ENCODE results near the gene WWOX. TPM values are rescaled to one million over a fixed set of nuclear protein-coding genes. Genes with fewer than 3 reads are reported as not detected.
"Not testable (repeated sequence)": the region's sequence is repeated elsewhere in the genome, so short reads cannot be mapped to it uniquely, and the experiment has no call there.

Gene WWOX
- total and polyA plus RNA-seq, 2 of the 13 experiments (the other 11 are each of a cell fraction or from before 2014, with no cell fraction given) = 9.1 to 37.4 TPM

DNA sequence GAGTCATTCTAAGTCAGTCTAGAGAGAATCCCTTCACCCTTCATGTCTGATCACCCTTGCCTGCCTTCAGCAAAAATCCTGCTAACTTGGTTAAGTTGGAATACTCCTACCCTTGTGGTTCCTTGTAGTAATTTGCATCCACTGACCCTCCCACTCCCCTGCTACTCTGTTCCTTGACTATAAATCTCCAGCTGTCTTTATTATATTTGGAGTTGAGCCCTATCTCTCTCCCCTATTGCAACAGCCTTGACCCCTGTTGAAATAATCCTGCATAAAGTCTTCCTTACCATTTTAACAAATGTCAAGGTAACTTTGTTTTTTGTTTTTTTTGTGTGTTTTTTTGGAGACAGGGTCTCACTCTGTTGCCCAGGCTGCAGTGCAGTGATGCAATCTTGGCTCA lies 590.1 kb downstream of the WWOX start:
- no peaks in the 10 kb centered on the region for H3K36me3 ChIP-seq (replicated peaks in 1 of 2; ENCODE audit: control insufficient read depth in 1 of 2, insufficient read depth in 2 of 2, low read length in 2 of 2)
- POLR2A ChIA-PET = no interaction called here
- no peaks in the 10 kb centered on the region for H3K79me2 ChIP-seq (ENCODE audit: insufficient read depth, low read length)
- TF ChIP-seq ZNF121 (CRISPR knock-in tag; IDR thresholded peaks at IDR 0.05) (peak; percentile 68), XBP1 (CRISPR knock-in tag; IDR thresholded peaks at IDR 0.05) (no peak)
- H3K4me3 ChIP-seq (replicated peaks in 1 of 3; ENCODE audit: insufficient read depth in 1 of 3, low read depth in 2 of 3, low read length in 3 of 3) = no peak overlapping the region
- no peak for ATAC-seq
- intact Hi-C loops (cut with micrococcal nuclease; ENCODE audit: unreplicated experiment) (no loop called here), in situ Hi-C loops (cut with HindIII; ENCODE audit: extremely low pct_ligation_motif_present, low pct_unique_long_range_greater_than_20kb) (no loop called here)
- FAIRE-seq = no peak
- no peak for DNase-seq (ENCODE audit: low spot score)
- no peak overlapping the region for H3K9ac ChIP-seq (ENCODE audit: insufficient read depth, low read depth, low read length)
- CTCF ChIA-PET (ENCODE audit: low intra/inter-chr PET ratio, low total read pairs) = no interaction called here
- BruUV-seq (replicated peaks) = no TSS peak
- H3K27me3 ChIP-seq (ENCODE audit: control insufficient read depth in 1 of 2, insufficient read depth in 2 of 2, low read length in 2 of 2) = no peaks in the 10 kb centered on the region
- H3K9me3 ChIP-seq (ENCODE audit: low read length) = no peaks in the 10 kb centered on the region
- peaks cover 11% of the 10 kb centered on the region for H3K4me1 ChIP-seq (ENCODE audit: insufficient read depth, low read length)
- H3K27ac ChIP-seq (ENCODE audit: extremely low read length, insufficient read depth, low read length) = no peak overlapping the region
- H2AFZ ChIP-seq (ENCODE audit: low read length) = no peak overlapping the region
- H3K4me2 ChIP-seq (ENCODE audit: low read depth, low read length) = no peak overlapping the region
- no peaks in the 10 kb centered on the region for H4K20me1 ChIP-seq (ENCODE audit: insufficient read depth, low read length)

DNA sequence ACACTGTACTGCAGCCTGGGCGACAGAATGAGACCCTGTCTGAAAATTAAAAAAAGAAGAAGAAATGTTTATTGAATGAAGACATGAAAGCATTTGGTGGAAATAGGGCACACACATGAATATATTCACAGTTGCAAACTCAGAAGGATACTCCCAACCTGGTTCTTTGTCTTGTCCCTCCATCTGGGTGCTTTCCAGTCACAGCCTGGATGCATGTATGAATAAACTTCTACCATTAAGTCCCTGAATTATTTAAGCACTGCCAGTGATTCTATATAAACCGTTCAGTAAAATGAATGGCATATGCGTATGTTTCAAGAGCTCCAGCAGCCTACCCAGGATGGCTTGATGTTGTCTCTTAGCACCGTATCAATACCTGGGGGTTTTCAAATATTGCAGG lies 591.1 kb downstream of the WWOX start:
- H2AFZ ChIP-seq (ENCODE audit: low read length) = no peak overlapping the region
- H3K36me3 ChIP-seq (replicated peaks in 1 of 2; ENCODE audit: control insufficient read depth in 1 of 2, insufficient read depth in 2 of 2, low read length in 2 of 2) = no peaks in the 10 kb centered on the region
- no peak for TF ChIP-seq ZSCAN25 (CRISPR knock-in tag; IDR thresholded peaks at IDR 0.05)
- TF ChIP-seq ZNF746 (CRISPR knock-in tag; IDR thresholded peaks at IDR 0.05) = no peak
- no peak for TF ChIP-seq DNMT3B (CRISPR knock-in tag; conservative IDR thresholded peaks at IDR 0.05)
- TF ChIP-seq KAT8 (CRISPR knock-in tag; IDR thresholded peaks at IDR 0.05) = no peak
- TF ChIP-seq PRMT3 (CRISPR knock-in tag; IDR thresholded peaks at IDR 0.05; ENCODE audit: borderline replicate concordance, low read depth) = no peak
- TF ChIP-seq FOSL1 (CRISPR knock-in tag; IDR thresholded peaks at IDR 0.05; ENCODE audit: borderline replicate concordance) = no peak
- no peak for TF ChIP-seq PATZ1 (CRISPR knock-in tag; IDR thresholded peaks at IDR 0.05)
- TF ChIP-seq LCORL (IDR thresholded peaks at IDR 0.05) = no peak
- TF ChIP-seq LCORL (CRISPR knock-in tag; IDR thresholded peaks at IDR 0.05) = no peak
- TF ChIP-seq, protein P1, sequence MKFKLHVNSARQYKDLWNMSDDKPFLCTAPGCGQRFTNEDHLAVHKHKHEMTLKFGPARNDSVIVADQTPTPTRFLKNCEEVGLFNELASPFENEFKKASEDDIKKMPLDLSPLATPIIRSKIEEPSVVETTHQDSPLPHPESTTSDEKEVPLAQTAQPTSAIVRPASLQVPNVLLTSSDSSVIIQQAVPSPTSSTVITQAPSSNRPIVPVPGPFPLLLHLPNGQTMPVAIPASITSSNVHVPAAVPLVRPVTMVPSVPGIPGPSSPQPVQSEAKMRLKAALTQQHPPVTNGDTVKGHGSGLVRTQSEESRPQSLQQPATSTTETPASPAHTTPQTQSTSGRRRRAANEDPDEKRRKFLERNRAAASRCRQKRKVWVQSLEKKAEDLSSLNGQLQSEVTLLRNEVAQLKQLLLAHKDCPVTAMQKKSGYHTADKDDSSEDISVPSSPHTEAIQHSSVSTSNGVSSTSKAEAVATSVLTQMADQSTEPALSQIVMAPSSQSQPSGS (CRISPR knock-in tag; IDR thresholded peaks at IDR 0.05) = no peak
- H3K27ac ChIP-seq (ENCODE audit: extremely low read length, insufficient read depth, low read length) = no peak overlapping the region
- no peaks in the 10 kb centered on the region for H3K9me3 ChIP-seq (ENCODE audit: low read length)
- H4K20me1 ChIP-seq (ENCODE audit: insufficient read depth, low read length) = no peaks in the 10 kb centered on the region
- H3K4me1 ChIP-seq (ENCODE audit: insufficient read depth, low read length) = peaks cover 10% of the 10 kb centered on the region
- ChIA-PET CTCF (ENCODE audit: low intra/inter-chr PET ratio, low total read pairs) (no interaction called here), POLR2A (no interaction called here)
- in situ Hi-C loops (cut with HindIII; ENCODE audit: extremely low pct_ligation_motif_present, low pct_unique_long_range_greater_than_20kb) (no loop called here), intact Hi-C loops (cut with micrococcal nuclease; ENCODE audit: unreplicated experiment) (no loop called here)
- H3K4me3 ChIP-seq (replicated peaks in 1 of 3; ENCODE audit: insufficient read depth in 1 of 3, low read depth in 2 of 3, low read length in 3 of 3) = no peak overlapping the region
- H3K9ac ChIP-seq (ENCODE audit: insufficient read depth, low read depth, low read length) = no peak overlapping the region
- H3K79me2 ChIP-seq (ENCODE audit: insufficient read depth, low read length) = no peaks in the 10 kb centered on the region
- no peaks in the 10 kb centered on the region for H3K27me3 ChIP-seq (ENCODE audit: control insufficient read depth in 1 of 2, insufficient read depth in 2 of 2, low read length in 2 of 2)
- BruUV-seq (replicated peaks) = no TSS peak
- 77% methylated on average over 4 of the region's 4 CpGs for WGBS (ENCODE audit: low lambda C conversion rate)
- FAIRE-seq (no peak), DNase-seq (ENCODE audit: low spot score) (no peak), ATAC-seq (no peak)
- H3K4me2 ChIP-seq (ENCODE audit: low read depth, low read length) = no peak overlapping the region

- WGBS (ENCODE audit: low lambda C conversion rate) = 89% methylated on average over 3 of the region's 3 CpGs
- FAIRE-seq; DNase-seq (ENCODE audit: low spot score); CTCF ChIA-PET (ENCODE audit: low intra/inter-chr PET ratio, low total read pairs); BruUV-seq (replicated peaks); H3K79me2 ChIP-seq (ENCODE audit: insufficient read depth, low read length); H3K36me3 ChIP-seq (replicated peaks in 1 of 2; ENCODE audit: control insufficient read depth in 1 of 2, insufficient read depth in 2 of 2, low read length in 2 of 2); in situ Hi-C loops (cut with HindIII; ENCODE audit: extremely low pct_ligation_motif_present, low pct_unique_long_range_greater_than_20kb); H3K27ac ChIP-seq (ENCODE audit: extremely low read length, insufficient read depth, low read length); H3K4me2 ChIP-seq (ENCODE audit: low read depth, low read length); H4K20me1 ChIP-seq (ENCODE audit: insufficient read depth, low read length); H3K4me3 ChIP-seq (replicated peaks in 1 of 3; ENCODE audit: insufficient read depth in 1 of 3, low read depth in 2 of 3, low read length in 3 of 3); H3K9me3 ChIP-seq (ENCODE audit: low read length); H3K9ac ChIP-seq (ENCODE audit: insufficient read depth, low read depth, low read length); ATAC-seq; intact Hi-C loops (cut with micrococcal nuclease; ENCODE audit: unreplicated experiment); H2AFZ ChIP-seq (ENCODE audit: low read length); POLR2A ChIA-PET; H3K27me3 ChIP-seq (ENCODE audit: control insufficient read depth in 1 of 2, insufficient read depth in 2 of 2, low read length in 2 of 2): not testable (repeated sequence)
- H3K4me1 ChIP-seq (ENCODE audit: insufficient read depth, low read length) = peaks cover 10% of the 10 kb centered on the region
These were observed 592.3 kb downstream of the WWOX start for GRCh38 chr16:78691746-78692145.
